Fibroblast of villous mesenchyme (primary cell): ENCODE results near the gene ADSS1. TPM values are rescaled to one million over a fixed set of nuclear protein-coding genes. Genes with fewer than 3 reads are reported as not detected.

Experiments
- DNase-seq: peaks from one replicate; pipeline ENCODE4 v3.0.0-alpha.2; 2010; ENCODE audit warnings: low read depth
- H3K4me3 ChIP-seq: 2 replicates; pipeline ENCODE4 v1.5.1; 2011; ENCODE audit warnings: low read depth, mild to moderate bottlenecking, low read length
- total RNA-seq: library from RNA; depleted of rRNA; stranded (reverse); fragments of >200 nt; gene quantifications from 2 replicates; pipeline ENCODE4 v1.2.3, GENCODE V29; 2012
- TF ChIP-seq, protein P1 (sequence below): IDR thresholded peaks from 2 replicates; pipeline ENCODE4 v1.5.1; 2012; ENCODE audit warnings: low read depth, mild to moderate bottlenecking, low read length; ENCODE audit not compliant: insufficient read depth

ADSS1 gene
- total RNA-seq, 1 donor, result 4.3 TPM

DNA sequence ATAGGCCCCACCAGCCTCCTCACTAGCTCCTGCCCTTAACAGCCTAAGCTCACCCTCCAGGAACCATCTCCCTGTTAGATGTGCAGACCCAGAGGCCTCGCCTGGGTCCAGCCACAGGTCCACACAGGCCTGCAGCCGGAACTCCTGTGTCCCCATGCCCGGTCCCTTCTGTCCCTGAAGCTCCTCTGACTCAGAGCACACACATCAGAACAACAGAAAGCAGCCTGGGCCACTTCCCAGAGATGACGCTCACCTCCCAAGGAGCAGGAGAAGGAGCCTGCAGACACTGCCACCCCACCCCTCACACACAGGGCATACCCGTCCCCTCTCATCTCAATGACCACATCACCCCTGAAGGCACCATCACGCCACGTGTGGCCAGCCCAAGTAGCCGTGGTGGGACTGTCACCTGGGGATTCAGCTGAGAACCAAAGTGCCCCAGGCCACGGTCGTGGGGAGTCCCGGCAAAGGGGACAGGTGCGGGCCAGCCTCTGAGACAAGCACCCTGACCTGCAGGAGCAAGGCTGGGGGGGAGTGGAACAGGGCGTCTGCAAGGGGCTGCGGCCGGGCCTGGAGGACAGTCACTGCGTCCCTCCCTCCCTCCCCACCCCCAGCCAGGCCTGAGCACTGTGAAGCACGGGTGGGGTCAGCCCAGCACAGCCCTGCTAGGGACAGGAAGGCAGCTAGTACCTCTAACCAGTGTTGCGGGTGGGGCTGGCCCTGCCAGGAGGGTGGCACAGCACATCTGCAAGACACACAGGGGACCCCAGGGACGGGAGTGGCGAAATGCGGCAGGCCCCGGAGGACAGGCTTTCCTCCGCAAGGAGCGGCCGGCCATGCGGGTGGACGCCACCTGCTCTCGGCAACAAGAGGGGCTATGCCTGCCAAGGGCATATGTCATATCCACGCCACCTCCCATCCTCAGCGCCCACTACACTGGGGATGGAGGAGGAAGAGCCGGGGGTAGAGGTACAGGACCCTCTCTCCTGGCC lies 66.0 kb downstream of the ADSS1 start:
- no peak overlapping the region for H3K4me3 ChIP-seq
- no peak for DNase-seq
- TF ChIP-seq, protein P1, sequence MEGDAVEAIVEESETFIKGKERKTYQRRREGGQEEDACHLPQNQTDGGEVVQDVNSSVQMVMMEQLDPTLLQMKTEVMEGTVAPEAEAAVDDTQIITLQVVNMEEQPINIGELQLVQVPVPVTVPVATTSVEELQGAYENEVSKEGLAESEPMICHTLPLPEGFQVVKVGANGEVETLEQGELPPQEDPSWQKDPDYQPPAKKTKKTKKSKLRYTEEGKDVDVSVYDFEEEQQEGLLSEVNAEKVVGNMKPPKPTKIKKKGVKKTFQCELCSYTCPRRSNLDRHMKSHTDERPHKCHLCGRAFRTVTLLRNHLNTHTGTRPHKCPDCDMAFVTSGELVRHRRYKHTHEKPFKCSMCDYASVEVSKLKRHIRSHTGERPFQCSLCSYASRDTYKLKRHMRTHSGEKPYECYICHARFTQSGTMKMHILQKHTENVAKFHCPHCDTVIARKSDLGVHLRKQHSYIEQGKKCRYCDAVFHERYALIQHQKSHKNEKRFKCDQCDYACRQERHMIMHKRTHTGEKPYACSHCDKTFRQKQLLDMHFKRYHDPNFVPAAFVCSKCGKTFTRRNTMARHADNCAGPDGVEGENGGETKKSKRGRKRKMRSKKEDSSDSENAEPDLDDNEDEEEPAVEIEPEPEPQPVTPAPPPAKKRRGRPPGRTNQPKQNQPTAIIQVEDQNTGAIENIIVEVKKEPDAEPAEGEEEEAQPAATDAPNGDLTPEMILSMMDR, result no peak

DNA sequence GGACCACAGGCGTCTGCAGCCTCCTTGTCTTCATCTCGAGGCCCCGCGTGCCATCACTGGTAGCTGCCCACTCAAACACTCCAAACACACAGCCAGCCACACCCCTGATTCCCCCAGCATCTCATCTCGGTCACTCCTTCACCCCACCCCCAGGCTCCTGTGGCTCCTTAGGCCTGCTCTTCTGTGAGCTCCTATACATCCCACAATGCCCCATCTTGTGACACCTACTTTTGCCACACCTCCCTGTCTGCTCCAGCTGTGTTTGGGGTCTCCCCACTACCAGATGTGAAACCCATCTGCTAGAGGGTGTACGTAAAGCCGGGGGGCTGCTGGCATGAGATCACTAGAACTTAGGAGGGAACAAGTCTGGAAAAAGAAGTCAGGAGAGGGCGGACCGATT lies 67.4 kb downstream of the ADSS1 start:
- TF ChIP-seq, protein P1, result no peak
- DNase-seq, result no peak
- no peak overlapping the region for H3K4me3 ChIP-seq

DNA sequence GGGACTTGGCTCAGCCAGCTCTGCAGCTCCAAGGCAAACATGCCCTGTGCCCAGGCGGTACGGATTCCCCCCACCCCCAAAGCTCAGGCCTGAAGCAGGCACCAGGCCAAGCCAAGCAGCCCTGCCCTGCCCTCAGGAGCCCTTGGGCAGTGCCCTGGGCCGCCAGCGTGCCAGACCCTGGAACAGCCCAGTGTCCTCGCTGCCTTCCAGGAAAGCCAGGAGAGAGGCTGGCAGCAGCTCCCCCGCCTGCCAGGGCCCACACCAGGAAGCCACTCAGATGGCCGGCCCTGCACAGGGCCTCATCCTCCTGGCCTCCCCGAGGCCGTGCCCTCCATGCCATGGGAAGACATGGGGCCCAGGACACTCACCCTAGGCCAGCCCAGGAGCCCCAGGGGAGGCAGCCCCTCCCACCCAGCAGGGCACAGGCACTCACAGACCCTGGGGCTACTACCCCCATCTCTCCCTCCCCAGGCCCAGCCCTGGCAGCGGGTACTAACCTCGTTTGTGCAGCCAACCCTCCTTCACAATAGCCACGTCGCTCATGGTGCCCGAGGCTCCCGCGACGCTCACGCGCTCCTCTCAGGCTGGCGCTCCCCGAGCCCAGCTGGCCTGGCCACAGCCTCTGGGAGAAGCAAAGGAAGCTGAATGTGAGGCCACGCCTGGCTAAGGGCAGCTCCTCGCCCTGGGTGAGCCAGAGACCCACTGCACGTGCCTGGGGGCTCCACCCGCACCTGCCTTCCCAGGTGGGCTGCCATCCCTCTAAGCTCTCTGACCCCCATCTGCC lies 68.3 kb downstream of the ADSS1 start:
- TF ChIP-seq, protein P1, result no peak
- no peak for DNase-seq
- H3K4me3 ChIP-seq, result no peak overlapping the region

DNA sequence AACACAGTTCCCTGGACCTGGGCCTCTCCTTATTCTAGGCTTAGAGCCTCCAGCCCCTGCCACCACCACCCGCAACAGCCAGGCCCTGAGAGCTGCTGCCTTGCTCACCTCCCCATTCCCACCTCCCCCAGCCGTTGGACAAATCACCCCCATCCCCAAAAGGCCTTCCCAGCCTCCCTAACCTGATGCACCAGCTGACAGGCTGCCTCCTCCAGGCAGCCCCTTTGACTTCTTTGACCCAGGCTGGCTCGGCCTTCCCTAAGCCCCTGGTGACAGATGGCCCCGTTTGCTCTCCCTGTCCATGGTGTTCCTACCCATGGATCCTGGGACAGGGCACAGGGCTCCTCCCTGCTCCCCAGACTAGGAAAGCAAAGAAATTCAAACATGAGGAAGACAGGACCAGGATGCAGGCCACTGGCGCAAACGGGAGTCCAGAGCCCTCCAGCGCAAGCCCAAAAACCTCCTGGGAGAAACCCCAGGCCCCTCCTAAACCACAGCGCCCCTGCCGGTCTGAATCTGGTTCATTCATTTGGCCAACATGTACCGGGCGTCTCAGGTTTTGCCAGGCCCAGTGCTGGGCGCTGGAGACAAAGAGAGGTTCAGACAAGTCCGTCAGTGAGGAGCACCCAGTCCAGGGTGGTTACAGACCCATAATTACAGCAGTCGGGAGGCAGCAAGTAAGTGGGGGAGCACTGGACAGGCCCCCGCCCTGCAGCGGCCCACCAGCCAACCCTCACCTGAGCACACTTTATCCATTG lies 69.1 kb downstream of the ADSS1 start:
- DNase-seq, result no peak
- H3K4me3 ChIP-seq, result no peak overlapping the region
- TF ChIP-seq, protein P1, result no peak

DNA sequence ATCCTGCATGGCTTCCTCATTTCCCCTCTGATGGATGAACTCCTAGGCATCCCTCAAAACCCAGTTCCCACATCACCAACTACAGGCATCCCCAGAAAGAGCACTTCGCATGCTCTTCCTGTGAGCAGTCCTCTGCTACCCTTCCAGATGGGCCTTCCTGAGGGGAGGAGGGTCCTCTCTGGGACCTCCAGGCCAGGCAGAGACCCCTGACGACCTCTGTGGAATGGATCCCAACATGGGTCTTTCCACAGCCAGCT lies 69.6 kb downstream of the ADSS1 start:
- DNase-seq, result no peak
- peak overlapping the region; percentile 78 for H3K4me3 ChIP-seq
- TF ChIP-seq, protein P1, result no peak

DNA sequence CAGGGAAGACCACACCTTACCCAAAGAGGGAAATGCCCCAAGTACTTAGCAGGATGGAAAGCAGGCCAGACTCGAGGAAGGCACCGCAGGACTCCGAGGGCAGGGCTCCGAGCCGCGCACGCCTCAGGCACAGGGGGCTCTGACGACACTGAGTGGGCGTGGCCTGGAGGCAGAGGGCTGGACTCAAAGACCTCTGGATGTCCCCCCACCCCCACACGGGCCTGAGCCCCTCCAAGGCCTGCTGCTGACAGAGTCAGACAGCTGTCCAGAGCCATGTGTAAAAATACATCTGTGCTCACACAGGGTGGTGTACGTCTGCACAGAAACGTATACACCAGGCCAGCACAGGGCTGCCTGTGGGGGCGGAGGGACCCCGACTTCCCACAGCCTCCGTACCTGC lies 70.1 kb downstream of the ADSS1 start:
- H3K4me3 ChIP-seq, result peak overlapping the region; percentile 78
- peak; percentile 76 for DNase-seq
- TF ChIP-seq, protein P1, result no peak
